Loucy (cell line): Measurements from ENCODE around the gene SLC5A2.
"Not testable (repeated sequence)": the region's sequence is repeated elsewhere in the genome, so short reads cannot be mapped to it uniquely, and the experiment has no call there.

ENCODE experiments used
- H2AFZ ChIP-seq: fragments of 200-600 bp; sonication (generic); 2 replicates; pipeline ENCODE4 v1.6.0; 2016; ENCODE audit warnings: antibody characterized with exemption, mild to moderate bottlenecking, low read length, moderate library complexity
- H3F3A ChIP-seq: fragments of 200-600 bp; 2 replicates; pipeline ENCODE4 v1.6.0; 2016; ENCODE audit warnings: antibody characterized with exemption, low read depth, mild to moderate bottlenecking
- H3K27me3 ChIP-seq: fragments of 200-600 bp; sonication (generic); 2 replicates; pipeline ENCODE4 v1.6.1; 2014; ENCODE audit warnings: low read length, mild to moderate bottlenecking; ENCODE audit not compliant: insufficient read depth, poor library complexity, severe bottlenecking
- H3K36me3 ChIP-seq: fragments of 200-600 bp; sonication (generic); 2 replicates; pipeline ENCODE4 v1.6.1; 2016; ENCODE audit warnings: low read length; ENCODE audit not compliant: insufficient read depth
- H3K4me1 ChIP-seq: fragments of 200-600 bp; sonication (generic); 2 replicates; pipeline ENCODE4 v1.5.1; 2014; ENCODE audit warnings: low read length, mild to moderate bottlenecking; ENCODE audit not compliant: insufficient read depth, poor library complexity, severe bottlenecking
- H3K4me2 ChIP-seq: fragments of 200-600 bp; sonication (generic); 2 replicates; pipeline ENCODE4 v1.6.0; 2014; ENCODE audit warnings: antibody characterized with exemption, low read length, low read depth, mild to moderate bottlenecking; ENCODE audit not compliant: poor library complexity, severe bottlenecking
- H3K4me3 ChIP-seq: fragments of 200-600 bp; sonication (generic); 2 replicates; pipeline ENCODE4 v1.5.1; 2014; ENCODE audit warnings: low read length, mild to moderate bottlenecking, mixed read lengths; ENCODE audit not compliant: poor library complexity, severe bottlenecking
- H3K79me2 ChIP-seq: fragments of 200-600 bp; sonication (generic); 2 replicates; pipeline ENCODE4 v1.6.1; 2014; ENCODE audit warnings: low read length; ENCODE audit not compliant: insufficient read depth
- H3K9ac ChIP-seq: fragments of 200-600 bp; sonication (generic); 2 replicates; pipeline ENCODE4 v1.6.0; 2014; ENCODE audit warnings: mild to moderate bottlenecking, low read depth, low read length, moderate library complexity; ENCODE audit not compliant: poor library complexity, severe bottlenecking
- H3K9me2 ChIP-seq: fragments of 200-600 bp; sonication (generic); replicated peaks from 2 replicates; pipeline ENCODE4 v1.6.1; 2016; ENCODE audit warnings: low read depth, low read length, mixed read lengths
- H3K9me3 ChIP-seq: fragments of 200-600 bp; sonication (generic); 2 replicates; pipeline ENCODE4 v1.6.1; 2014; ENCODE audit warnings: mild to moderate bottlenecking, antibody characterized with exemption, low read length, low read depth; ENCODE audit not compliant: insufficient read depth
- H4K20me1 ChIP-seq: fragments of 200-600 bp; sonication (generic); 2 replicates; pipeline ENCODE4 v1.6.0; 2014; ENCODE audit warnings: antibody characterized with exemption, low read length, mild to moderate bottlenecking; ENCODE audit not compliant: insufficient read depth, poor library complexity, severe bottlenecking
- CTCF ChIP-seq: fragments of 200-600 bp; sonication (generic); conservative IDR thresholded peaks from 2 replicates; pipeline ENCODE4 v1.5.1; 2014; ENCODE audit warnings: mild to moderate bottlenecking, antibody characterized with exemption, low read length
- EZH2phosphoT487 ChIP-seq: fragments of 200-600 bp; IDR thresholded peaks from 2 replicates; pipeline ENCODE4 v1.6.1; 2018; ENCODE audit warnings: antibody characterized with exemption, mild to moderate bottlenecking, moderate library complexity, borderline replicate concordance

The SLC5A2 gene

GRCh38 chr16:31479751-31480150, 3.2 kb upstream of the SLC5A2 start:
- peaks cover 12% of the 10 kb centered on the region; the same call in 1 of the 2 replicates for H3K79me2 ChIP-seq
- peaks cover 26% of the 10 kb centered on the region for H3K4me1 ChIP-seq
- H3K4me2 ChIP-seq = no peak overlapping the region
- no peak overlapping the region for H2AFZ ChIP-seq
- no peaks in the 10 kb centered on the region for H3K9me2 ChIP-seq
- no peaks in the 10 kb centered on the region for H3K27me3 ChIP-seq
- H3K9ac ChIP-seq = no peak overlapping the region
- no peaks in the 10 kb centered on the region for H3K36me3 ChIP-seq
- no peaks in the 10 kb centered on the region for H4K20me1 ChIP-seq
- no peaks in the 10 kb centered on the region for H3K9me3 ChIP-seq
- TF ChIP-seq EZH2phosphoT487 (no peak), CTCF (no peak)
- no peak overlapping the region for H3K4me3 ChIP-seq
- H3F3A ChIP-seq = peaks cover 3% of the 10 kb centered on the region; the same call in 1 of the 2 replicates

- no peaks in the 10 kb centered on the region for H3K27me3 ChIP-seq
- no peak overlapping the region for H3K4me2 ChIP-seq
- no peak overlapping the region for H3K4me3 ChIP-seq
- no peaks in the 10 kb centered on the region for H3K9me3 ChIP-seq
- H2AFZ ChIP-seq = no peak overlapping the region
- H3K9ac ChIP-seq = no peak overlapping the region
- peaks cover 2% of the 10 kb centered on the region; the same call in 1 of the 2 replicates for H3K79me2 ChIP-seq
- H3F3A ChIP-seq = peaks cover 3% of the 10 kb centered on the region; the same call in 1 of the 2 replicates
- peaks cover 15% of the 10 kb centered on the region for H3K4me1 ChIP-seq
- H3K9me2 ChIP-seq = no peaks in the 10 kb centered on the region
- H4K20me1 ChIP-seq = no peaks in the 10 kb centered on the region
- H3K36me3 ChIP-seq = no peaks in the 10 kb centered on the region
- no peak for TF ChIP-seq CTCF
- no peak for TF ChIP-seq EZH2phosphoT487
Observed at GRCh38 chr16:31480851-31481536, 1.9 kb upstream of the SLC5A2 start.

GRCh38 chr16:31484048-31484447, 1.1 kb downstream of the SLC5A2 start:
- H3K4me1 ChIP-seq, H3K4me3 ChIP-seq, H4K20me1 ChIP-seq, H3K9ac ChIP-seq, H3K79me2 ChIP-seq, H3K27me3 ChIP-seq, H3K36me3 ChIP-seq, H2AFZ ChIP-seq, H3F3A ChIP-seq, H3K4me2 ChIP-seq, H3K9me2 ChIP-seq, H3K9me3 ChIP-seq: not testable (repeated sequence)
